Measurements from ENCODE around the gene CCBE1.

- no peak for TF ChIP-seq RFX5 (IDR thresholded peaks at IDR 0.05)
- TF ChIP-seq JUNB (IDR thresholded peaks at IDR 0.05), result no peak
- no peak for TF ChIP-seq CTCF (IDR thresholded peaks at IDR 0.05)
- no peak for TF ChIP-seq USF2 (IDR thresholded peaks at IDR 0.05)
- no peak for TF ChIP-seq POLR2A (IDR thresholded peaks at IDR 0.05; ENCODE audit: low read length)
- TF ChIP-seq RARB (CRISPR knock-in tag; IDR thresholded peaks at IDR 0.05), result no peak
- no peak for TF ChIP-seq MAX (IDR thresholded peaks at IDR 0.05)
- no peak for TF ChIP-seq SREBF2 (IDR thresholded peaks at IDR 0.05)
- TF ChIP-seq JUN (IDR thresholded peaks at IDR 0.05), result no peak
- no peak for TF ChIP-seq BHLHE40 (IDR thresholded peaks at IDR 0.05; ENCODE audit: low read depth, low read length)
- TF ChIP-seq RAD21 (conservative IDR thresholded peaks at IDR 0.05 in 1 of 2, IDR thresholded peaks at IDR 0.05 in 1 of 2), result no peak
- no peak for TF ChIP-seq MAZ (IDR thresholded peaks at IDR 0.05; ENCODE audit: borderline replicate concordance, low read depth, low read length)
- no peak for TF ChIP-seq E2F6 (IDR thresholded peaks at IDR 0.05; ENCODE audit: borderline replicate concordance, low read depth)
These were observed 34.1 kb downstream of the CCBE1 start for GRCh38 chr18:59663096-59663495.
